GM18505 (cell line): ENCODE results near the gene PLCD1.

Source experiments
- ATAC-seq: cut with Tn5 transposase; IDR thresholded peaks from one replicate; pipeline ENCODE4 v1.9.1; 2021; ENCODE audit not compliant: unreplicated experiment
- POLR2A ChIP-seq: IDR thresholded peaks from 4 replicates; pipeline ENCODE4 v1.6.1; 2011; ENCODE audit warnings: borderline replicate concordance; ENCODE audit not compliant: insufficient read depth, insufficient read length; ENCODE audit errors: extremely low read depth

Gene PLCD1

GRCh38 chr3:37971467-37971866 lies 58.0 kb downstream of the PLCD1 start:
- TF ChIP-seq POLR2A: no peak
- no peak for ATAC-seq

- no peak for ATAC-seq
- no peak for TF ChIP-seq POLR2A
These were observed 58.6 kb downstream of the PLCD1 start for GRCh38 chr3:37970802-37971201.

- TF ChIP-seq POLR2A: no peak
- no peak for ATAC-seq
These were observed 59.8 kb downstream of the PLCD1 start for GRCh38 chr3:37969596-37970100.

GRCh38 chr3:37968813-37969595 lies 60.4 kb downstream of the PLCD1 start:
- no peak for TF ChIP-seq POLR2A
- ATAC-seq: no peak

- ATAC-seq: no peak
- TF ChIP-seq POLR2A: no peak
These were observed 61.2 kb downstream of the PLCD1 start for GRCh38 chr3:37968199-37968598.

- ATAC-seq: no peak
- TF ChIP-seq POLR2A: no peak
These were observed 62.1 kb downstream of the PLCD1 start for GRCh38 chr3:37967260-37967881.

- ATAC-seq: no peak
- TF ChIP-seq POLR2A: no peak
These were observed 64.7 kb downstream of the PLCD1 start for GRCh38 chr3:37964716-37965115.

- ATAC-seq: no peak
- TF ChIP-seq POLR2A: no peak
These were observed 65.3 kb downstream of the PLCD1 start for GRCh38 chr3:37964146-37964545.

GRCh38 chr3:37963635-37964034 lies 65.8 kb downstream of the PLCD1 start:
- no peak for ATAC-seq
- TF ChIP-seq POLR2A: no peak

- ATAC-seq: no peak
- no peak for TF ChIP-seq POLR2A
These were observed 66.4 kb downstream of the PLCD1 start for GRCh38 chr3:37963016-37963415.

- no peak for TF ChIP-seq POLR2A
- no peak for ATAC-seq
These were observed 67.6 kb downstream of the PLCD1 start for GRCh38 chr3:37961622-37962431.

GRCh38 chr3:37957539-37957936 lies 71.9 kb downstream of the PLCD1 start:
- no peak for TF ChIP-seq POLR2A
- ATAC-seq: no peak
